CD4-positive, alpha-beta T cell treated with Interleukin-15 for 4 hours (primary cell): ENCODE results near the gene ELMO3.
A peak's percentile ranks its signal among the peaks of the same experiment; 100 is the strongest.

Source experiments
- DNase-seq: peaks from one replicate; pipeline ENCODE4 v3.0.0-alpha.2; 2020; ENCODE audit warnings: low spot score

ELMO3 gene

DNA sequence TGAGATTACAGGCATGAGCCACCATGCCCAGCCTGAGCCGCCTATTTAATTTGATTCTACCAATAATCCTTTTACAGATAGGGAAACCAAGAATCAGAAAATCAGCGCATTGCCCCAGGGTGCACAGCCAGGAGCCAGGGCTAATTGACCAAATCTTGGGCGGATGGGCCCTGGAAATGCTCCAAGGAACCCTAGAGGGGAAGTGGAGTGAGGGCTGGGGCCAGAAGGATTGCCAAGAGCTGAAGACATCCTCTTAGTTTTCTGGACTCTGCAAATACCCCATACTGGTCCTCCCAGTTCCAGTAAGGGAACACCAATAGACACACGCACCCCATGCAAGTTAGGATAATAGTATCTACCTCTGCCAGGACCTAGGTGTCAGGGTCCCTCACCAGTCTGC is 44.5 kb downstream of the ELMO3 start:
- no peak for DNase-seq

DNA sequence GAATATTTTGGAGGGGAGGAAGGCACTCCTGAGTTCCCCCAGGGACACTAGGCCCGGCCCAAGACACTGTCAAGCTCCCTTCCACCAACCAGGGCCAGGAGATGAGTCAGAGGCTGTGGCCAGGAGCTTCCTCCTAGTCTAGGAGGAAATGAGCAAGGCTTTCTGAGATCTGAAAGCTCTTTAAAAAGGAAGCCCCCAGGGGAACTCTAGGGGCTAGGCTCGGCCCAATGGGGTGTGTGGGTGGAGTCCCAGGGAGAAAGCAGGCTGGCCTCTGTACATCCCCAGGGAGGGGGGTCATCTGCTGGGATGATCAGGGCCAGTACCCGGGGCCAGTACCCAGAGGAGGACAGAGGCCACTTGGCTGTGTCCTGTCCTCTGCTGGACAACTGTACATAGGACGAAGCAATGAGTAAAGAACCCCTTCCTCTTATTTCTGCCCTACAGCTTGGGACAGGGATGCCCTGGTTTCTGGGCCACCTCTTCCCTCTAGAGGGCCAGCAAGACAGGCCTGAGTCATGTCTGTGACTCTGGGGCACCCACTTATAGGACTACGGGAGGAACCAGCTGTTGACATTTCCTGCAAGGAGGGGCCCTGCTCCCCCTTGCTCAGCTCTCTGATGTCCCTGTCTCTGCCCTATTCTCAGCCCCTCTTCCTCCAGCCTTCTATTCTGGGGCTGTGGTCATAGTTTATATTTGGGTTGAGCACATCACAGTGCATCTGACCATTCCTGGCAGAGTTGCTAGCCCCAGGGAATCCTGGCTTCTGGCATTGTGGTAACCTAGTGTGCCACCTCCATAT is 45.7 kb downstream of the ELMO3 start:
- peak; percentile 90 for DNase-seq

DNA sequence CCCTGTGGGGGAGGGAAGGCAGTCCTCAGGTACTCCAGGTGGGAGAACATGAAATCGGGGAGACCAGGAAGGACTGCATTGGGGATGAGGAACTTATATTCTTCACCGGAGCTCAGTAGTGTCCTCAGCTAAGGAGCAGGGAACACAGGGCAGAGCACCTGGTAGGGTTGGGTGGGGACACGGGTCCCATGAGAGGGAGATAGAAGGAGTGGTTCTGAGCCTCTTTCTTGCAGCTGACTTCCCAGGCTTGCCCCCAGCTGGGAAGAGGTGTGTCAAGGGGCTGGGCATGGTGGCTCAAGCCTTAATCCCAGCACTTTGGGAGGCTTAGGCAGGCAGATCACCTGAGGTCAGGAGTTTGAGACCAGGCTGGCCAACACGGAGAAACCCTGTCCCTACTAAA is 46.3 kb downstream of the ELMO3 start:
- no peak for DNase-seq

DNA sequence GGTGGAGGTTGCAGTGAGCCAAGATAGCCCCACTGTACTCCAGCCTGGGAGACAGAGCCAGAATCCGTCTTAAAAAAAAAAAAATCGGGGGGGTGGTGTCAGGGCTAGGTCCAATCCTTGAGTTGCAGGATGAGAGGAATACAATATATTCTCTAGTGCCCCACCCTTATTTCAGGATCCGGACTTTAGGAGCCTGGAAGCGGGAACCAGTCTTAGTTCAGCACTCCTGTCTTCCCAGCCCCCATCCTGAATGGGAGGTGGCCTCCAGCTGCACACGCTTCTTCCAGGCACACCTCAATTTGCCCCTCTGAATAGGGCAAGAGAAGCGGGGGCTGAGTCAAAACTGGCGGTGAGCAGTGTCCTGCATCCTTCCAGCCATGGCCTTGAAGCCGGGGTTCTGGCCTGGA is 46.7 kb downstream of the ELMO3 start:
- no peak for DNase-seq

DNA sequence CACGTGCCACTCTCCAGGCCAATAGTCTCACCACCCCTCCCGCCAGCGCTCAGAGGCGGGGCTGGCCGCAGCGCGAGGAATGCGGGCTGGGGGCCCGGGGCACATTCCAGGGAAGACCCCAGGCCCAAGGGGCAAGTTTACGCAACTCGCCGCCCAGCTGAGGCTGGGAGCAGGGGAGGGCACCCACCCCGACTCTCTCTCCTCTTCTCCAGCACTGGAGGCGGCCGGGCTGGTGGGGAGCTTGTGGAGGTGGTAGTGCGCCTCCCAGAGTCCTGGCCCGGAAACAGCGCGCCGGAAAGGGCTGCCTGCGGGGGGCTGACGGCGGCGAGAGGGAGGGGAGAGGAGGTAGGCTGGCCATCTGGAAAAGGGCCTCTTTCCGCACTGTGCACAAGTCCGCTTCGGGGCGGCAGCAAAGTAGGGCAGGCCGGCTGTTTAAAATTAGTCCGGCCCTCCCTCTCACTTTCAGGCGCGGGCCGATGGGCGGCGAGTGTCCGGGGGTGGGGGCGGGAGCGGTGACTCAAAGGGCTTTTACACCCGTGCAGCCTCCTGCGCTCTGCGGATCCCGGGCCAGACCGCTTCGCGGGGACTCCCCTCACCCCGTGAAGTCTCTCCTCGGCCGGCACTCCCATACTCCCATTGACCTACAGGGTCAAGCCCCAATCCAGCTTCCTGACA is 47.3 kb downstream of the ELMO3 start:
- DNase-seq = peak; percentile 41

DNA sequence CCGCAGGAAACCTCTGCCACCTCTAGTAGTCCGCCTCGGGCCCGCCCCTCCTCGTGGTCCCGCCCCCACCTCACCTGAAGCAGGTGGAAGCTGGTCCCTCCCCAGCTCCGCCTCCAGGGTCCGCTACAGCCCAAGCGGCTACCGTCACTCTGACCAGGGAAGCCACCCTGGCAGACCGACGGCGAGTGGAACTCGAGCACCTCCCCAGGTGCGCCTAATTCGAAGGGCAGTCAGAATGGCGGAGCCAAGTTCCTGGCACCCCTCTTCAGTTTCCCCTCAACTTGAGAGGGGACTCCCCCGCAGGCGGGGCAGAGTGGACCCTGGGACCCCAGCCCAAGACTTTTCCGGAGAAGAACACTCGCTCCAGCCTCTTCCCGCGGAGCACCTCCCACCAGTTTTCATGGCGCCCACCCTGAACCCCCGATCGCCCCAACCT is 47.8 kb downstream of the ELMO3 start:
- DNase-seq = no peak

DNA sequence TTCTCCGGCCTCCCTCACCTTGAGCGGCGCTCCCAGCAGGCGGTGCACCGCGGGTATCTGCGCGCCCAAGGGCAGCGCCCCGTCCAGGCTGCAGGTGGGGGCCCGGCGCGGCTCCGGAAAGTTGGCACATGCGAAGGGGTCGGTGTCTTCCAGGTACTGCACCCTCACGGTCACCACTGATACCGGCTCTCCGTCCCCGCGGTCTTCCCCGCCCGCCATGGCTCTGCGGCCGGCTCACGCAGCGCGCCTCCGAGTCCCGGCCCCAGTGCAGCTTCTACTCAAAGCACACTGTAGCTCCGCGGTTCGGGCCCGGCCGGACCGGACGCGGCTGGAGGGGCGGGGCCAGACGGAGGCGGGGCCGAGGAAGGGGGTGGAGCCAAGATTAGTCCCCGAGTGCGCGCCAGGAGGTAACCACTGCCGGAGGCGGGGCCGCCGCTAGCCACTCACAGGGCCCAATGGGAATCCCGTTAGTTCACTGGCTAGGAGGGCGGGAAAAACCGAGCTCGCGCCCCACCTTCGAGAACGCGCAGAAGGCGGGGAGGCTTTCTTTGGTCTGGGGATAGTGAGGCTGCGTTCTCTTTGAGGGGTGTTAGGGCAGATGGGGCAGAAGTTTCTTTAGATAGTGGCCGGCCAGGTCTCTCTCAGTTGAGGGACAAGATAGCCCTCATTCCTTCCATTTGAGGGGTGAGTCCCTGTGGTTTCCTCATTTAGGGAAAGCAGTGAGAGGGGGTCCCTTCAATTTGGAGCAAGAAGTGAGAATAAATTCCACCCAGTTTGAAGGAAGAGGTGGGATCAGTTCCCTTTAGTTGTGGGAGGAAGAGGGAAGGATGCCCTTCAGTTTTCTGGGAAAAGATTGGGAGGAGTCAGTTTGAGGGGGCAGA is 48.5 kb downstream of the ELMO3 start, which contains the start of gene FHOD1:
FHOD1 (minus strand) TSS at position 290 of the 881 bp plus-strand sequence; CDS start at position 219, 71 bp downstream.
- peak; percentile 95 for DNase-seq

DNA sequence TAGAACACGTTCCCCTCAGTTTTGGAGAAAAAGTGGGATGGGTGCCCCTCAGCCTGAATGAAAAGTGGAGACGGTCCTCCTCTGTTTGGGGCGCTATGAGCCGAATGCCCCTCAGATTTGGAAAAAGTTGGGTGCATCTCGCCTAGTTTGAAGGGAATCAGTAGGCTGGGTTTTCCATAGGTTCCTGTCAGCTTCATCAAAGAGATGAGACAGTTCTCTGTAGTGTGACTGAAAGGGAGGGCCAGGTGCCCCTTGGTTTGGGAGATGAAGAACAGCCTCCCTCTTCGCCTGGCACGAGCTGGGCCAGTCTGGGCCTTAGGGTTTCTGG is 49.1 kb downstream of the ELMO3 start:
- DNase-seq = no peak

DNA sequence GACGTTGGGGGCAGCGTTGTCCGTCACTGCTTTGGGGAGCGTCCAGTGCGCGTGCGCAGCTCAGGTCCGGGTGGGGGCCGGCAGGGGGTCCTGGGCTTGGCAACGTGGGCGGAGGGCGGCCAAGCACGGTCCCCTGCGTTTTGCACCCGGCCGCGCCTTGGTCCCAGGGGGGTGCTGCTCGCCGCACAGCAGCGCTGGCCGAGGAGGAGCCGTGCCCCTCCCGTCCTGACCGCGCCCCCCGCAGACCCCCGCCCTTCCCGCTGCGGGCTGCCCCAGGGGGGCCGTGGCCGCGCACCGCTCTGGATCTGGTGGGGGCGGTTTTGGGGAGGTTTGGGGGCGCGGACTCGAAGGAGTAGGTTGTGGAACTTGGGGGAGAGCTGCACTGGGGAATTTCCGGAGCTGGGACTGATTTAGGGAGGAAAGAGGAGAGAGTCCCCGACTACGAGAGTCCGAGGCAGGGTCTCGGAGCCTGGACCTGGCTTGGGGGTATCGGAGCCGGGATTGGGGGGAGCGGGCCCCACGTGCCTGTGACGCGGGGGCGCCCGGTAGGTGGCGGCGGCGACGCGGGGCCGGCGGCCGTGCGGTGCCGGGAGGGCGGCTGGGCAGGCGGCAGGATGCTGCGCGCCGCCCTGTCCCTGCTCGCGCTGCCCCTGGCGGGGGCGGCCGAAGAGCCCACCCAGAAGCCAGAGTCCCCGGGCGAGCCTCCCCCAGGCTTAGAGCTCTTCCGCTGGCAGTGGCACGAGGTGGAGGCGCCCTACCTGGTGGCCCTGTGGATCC is 49.7 kb downstream of the ELMO3 start, which contains the start of gene SLC9A5:
SLC9A5 (plus strand) TSS at position 579 of the 777 bp plus-strand sequence; CDS start at position 615, 36 bp downstream.
- no peak for DNase-seq

DNA sequence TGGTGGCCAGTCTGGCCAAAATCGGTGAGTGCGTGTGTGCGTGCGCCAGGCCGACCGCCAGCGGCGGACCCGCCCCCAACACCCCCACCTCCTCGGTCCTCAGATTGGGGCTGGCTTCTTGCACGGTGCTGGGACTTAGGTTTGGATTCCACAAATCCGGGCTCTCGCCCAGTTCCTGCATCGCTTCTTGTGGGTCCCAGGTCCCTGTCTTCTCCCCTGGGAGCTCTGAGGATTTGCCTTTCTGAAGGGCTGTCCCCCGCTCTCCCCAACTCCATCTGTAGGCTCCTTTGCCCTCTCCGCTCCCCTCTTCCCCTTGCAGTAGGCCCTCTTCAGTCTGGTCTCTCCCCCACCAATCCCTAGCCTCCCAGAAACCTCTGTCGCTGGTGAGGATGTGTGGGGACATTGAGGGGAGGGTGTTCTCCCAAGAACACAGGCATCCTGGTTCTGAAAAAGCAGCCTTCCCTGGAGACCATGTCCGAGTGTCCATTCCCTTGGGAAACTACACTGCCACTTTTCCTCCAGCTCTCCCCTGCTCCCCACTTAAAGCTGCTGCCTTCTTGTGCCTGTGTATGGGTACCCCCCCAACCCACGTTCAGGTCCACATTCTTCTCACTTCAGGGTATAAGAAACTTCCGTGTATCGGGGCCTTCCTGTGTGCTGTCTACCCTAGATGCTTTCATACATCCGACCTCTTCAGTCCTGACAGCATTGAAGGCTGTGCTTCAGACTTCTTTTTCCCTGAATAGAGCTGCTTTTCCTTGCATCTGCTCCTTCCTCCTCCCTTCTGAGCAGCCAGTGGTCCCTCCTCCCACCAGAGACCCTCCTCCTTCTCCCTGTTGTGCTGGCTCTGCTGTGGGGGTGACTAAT is 50.5 kb downstream of the ELMO3 start:
- DNase-seq = no peak

DNA sequence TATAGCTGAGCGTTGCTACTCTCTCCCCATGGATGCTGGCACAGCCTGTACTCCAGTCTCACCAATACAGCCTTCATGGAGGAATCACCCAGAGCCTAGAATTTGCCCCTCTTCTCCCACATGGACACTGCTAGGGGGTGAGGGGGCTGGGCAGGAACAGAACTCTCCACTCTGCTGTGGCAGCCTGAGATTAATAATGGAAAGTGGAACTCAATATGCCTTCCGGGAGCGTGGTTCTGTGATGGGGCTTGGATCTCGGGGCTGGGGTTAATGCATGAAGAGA is 51.1 kb downstream of the ELMO3 start:
- DNase-seq = no peak

DNA sequence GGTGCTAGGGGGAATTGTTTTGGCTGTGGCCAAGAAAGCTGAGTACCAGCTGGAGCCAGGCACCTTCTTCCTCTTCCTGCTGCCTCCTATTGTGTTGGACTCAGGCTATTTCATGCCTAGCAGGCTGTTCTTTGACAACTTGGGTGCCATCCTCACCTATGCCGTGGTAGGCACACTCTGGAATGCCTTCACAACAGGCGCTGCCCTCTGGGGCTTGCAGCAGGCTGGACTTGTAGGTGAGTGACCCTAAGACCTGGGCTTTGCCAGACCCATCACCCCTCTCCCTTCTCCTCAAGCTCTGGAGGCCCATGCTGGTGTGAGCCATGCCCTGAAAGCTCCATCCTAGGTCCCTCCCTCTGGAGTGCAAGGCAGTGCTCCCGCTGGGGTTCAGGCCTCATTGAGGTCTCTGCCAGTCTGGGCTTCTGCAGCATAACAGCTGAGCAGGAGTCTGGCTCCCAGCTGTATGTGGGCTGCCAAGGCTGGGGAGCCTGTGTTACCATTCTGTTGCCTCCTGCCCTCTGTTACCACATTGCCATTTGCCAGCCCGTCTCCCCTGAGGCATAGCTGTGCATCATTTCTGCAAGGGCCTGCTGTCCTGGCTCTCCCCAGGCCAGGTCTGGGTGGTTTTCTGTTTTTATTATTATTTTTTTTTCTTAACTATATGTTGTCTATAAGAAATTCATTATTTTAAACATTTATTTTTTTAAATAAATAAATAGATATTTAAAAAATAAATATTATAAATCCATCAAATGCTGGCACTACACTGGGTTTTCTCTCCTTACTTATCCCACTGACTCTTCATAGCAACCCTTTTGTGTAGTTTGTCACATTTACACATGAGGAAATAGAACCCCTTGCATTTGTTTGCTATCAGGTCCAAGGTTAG is 53.9 kb downstream of the ELMO3 start:
- DNase-seq = no peak
